ENCODE measurements around the gene OSBP2.
"Not testable (repeated sequence)": the region's sequence is repeated elsewhere in the genome, so short reads cannot be mapped to it uniquely, and the experiment has no call there.

Gene OSBP2

GRCh38 chr22:30721741-30722140, 27.1 kb downstream of the OSBP2 start:
- DNase-seq: no peak

- no peak for DNase-seq
Observed at GRCh38 chr22:30728826-30729225, 34.2 kb downstream of the OSBP2 start.

DNA sequence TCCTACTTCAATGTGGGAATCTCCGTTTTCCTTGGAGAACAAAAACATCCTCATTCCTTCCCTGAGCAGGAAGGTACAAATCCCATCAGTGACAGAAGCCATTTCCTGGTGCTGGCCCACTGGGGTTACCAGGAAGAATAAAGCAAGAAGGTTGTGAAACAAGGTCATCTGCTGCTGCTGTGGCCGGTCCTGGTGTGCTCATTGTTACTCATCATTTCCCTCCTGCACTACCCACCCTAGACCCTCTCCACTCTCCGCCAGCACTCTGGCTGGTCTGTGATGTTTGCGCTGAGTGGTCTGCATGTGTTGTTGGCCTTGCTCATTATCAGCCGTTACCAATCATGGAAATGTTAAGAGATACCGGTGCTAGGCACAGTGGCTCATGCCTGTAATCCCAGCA, 37.0 kb downstream of the OSBP2 start:
- no peak for DNase-seq

- no peak for DNase-seq
Observed at GRCh38 chr22:30732426-30732825, 37.8 kb downstream of the OSBP2 start.

DNA sequence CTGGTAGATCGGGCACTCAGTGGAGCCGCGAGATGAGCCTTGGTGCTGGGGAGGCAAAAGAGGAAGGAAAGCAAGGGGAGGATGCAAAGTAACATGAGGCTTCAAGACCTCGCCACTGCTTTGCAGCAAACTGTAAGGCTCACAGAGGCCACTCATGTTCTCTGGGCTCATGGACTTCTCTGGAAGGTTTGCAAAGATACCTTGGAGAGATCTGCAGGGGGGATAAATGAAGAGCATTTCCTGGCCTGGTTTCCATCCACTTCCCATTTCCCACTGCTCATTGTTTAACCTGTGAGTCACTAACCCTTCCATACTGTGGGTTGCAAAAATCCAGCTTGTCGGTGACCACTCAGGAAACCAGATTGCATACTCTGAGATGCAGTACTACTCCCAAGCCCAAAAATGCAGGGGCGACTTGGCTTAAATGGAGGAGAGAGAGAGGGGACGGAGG, 38.5 kb downstream of the OSBP2 start:
- DNase-seq: no peak

DNA sequence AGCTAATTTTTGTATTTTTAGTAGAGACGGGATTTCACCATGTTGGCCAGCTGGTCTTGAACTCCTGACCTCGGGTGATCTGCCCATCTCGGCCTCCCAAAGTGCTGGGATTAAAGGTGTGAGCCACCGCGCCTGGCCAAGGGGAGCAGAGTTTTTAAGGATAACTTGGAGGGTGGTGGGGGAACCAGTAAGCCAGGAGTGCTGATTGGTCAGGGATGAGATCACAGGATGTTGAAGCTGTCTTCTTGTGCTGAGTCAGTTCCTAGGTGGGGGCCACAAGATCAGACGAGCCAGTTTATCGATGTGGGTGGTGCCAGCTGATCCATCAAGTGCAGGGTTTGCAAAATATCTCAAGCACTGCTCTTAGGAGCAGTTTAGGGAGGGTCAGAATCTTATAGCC, 45.3 kb downstream of the OSBP2 start:
- not testable (repeated sequence) for DNase-seq

- DNase-seq: not testable (repeated sequence)
Observed at GRCh38 chr22:30740511-30740910, 45.8 kb downstream of the OSBP2 start.

- DNase-seq: no peak
Observed at GRCh38 chr22:30742291-30743256, 47.9 kb downstream of the OSBP2 start.

- DNase-seq: no peak
Observed at GRCh38 chr22:30743257-30744020, 48.8 kb downstream of the OSBP2 start.

DNA sequence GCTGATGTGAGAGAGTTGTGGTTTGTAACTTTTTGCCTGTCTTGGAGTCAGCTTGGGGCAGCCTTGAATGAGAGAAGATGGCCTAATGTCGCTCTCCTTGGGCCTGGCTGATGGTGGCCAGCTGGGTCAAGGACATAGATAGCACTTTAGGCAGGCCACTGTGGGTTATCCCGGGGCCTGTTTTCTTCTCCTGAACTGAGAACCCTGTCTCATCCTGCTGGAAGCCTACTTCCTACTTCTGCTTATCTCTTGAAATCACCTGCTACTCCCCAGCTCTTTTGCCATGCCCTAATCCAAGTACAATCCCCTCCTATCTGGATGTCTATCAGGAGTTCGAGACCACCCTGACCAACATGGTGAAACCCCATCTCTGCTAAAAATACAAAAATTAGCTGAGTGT, 49.5 kb downstream of the OSBP2 start:
- DNase-seq: no peak

GRCh38 chr22:30747493-30747892, 52.8 kb downstream of the OSBP2 start:
- DNase-seq: no peak

- no peak for DNase-seq
Observed at GRCh38 chr22:30749272-30749671, 54.6 kb downstream of the OSBP2 start.

- DNase-seq: no peak
Observed at GRCh38 chr22:30749849-30750248, 55.2 kb downstream of the OSBP2 start.

DNA sequence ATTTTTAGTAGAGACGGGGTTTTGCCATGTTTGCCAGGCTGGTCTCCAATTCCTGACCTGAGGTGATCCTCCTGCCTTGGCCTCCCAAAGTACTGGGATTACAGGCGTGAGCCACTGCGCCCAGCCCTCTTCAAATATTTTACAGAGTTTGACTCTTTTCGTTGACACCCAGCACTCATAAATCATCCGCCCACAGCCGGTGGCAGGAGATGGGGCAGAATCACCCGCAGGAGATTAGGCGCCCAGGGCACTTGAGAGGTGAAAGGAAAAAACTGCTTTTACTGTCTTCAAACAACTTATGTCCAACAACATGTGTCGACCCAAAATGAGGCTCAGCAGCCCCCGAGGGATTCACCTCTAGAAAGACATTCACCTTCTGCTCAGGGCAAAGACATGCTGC, 56.9 kb downstream of the OSBP2 start:
- no peak for DNase-seq

GRCh38 chr22:30752771-30753170, 58.1 kb downstream of the OSBP2 start:
- DNase-seq: no peak

DNA sequence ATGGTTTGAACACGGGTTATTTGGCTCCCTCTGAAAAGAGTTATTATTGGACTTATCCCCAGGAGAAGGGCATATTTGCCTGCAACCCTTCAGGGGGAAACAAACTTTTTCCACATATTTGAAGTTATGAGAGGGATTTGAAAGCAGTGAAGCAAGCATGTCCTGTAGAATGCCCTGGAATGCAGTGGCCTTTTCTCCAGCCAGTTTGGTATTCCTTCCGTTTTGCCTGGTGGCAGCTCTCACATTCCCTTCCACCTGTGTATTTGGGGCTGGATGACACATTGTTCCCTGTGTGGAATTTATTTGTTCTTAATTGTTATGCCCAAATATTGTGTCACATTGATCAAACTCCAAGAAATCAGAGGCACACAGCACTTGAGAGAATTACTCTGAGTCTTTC, 59.0 kb downstream of the OSBP2 start:
- no peak for DNase-seq

- DNase-seq: no peak
Observed at GRCh38 chr22:30754521-30754920, 59.8 kb downstream of the OSBP2 start.

- DNase-seq: peak; percentile 39 to 64
Observed at GRCh38 chr22:30754971-30755758, 60.5 kb downstream of the OSBP2 start.

GRCh38 chr22:30755759-30756124, 61.1 kb downstream of the OSBP2 start:
- DNase-seq: no peak

GRCh38 chr22:30763815-30764673, 69.4 kb downstream of the OSBP2 start:
- peak; percentile 58 to 67 for DNase-seq

DNA sequence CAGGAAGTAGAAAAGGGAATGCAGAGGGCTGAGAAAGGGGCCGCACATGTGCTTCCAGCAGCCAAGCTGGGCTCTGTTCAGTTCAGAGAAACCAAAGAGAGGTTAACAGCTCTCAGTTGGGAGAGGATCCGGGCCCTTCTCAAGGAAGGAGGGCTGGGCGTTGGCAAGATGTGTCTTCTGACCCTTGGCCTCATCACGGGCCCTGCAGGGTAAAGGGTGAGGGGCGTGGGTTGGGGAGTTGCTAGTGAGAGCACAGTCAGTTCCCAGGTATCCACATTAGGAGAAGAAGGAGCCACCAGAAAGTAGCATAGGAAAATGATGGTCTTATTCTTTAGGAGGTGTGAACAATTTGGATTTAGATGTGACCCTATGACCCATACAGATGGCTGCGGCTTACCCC, 73.0 kb downstream of the OSBP2 start:
- no peak for DNase-seq

DNA sequence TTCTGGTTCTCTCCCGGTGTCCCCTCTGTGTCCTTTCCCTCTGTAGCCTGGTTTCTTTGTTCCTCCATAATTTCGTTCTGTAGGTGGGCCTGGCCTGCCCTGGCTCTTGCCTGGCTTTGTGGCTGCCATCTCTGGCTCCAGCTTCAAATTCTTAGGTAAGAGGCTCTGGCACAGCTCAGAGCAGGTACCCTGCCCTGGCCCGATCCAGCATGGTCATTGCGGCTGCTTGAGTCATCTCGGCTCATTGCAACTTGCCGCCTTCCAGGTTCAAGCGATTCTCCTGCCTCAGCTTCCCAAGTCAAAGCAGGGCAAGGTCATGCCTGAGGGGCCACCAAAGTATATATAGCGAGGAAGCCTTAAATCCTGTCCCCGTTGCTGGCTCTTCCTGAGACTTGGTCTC, 76.0 kb downstream of the OSBP2 start:
- DNase-seq: no peak

Data from CD4-positive, alpha-beta T cell treated with Interleukin-4 for 1 hour (primary cell).